HS-5 (cell line): Measurements from ENCODE around the gene SCYL3.
"Not testable (repeated sequence)": the region's sequence is repeated elsewhere in the genome, so short reads cannot be mapped to it uniquely, and the experiment has no call there.

Experiments
- DNase-seq: peaks from one replicate; pipeline ENCODE4 v3.0.0-alpha.2; 2012; ENCODE audit warnings: low read depth

The SCYL3 gene

DNA sequence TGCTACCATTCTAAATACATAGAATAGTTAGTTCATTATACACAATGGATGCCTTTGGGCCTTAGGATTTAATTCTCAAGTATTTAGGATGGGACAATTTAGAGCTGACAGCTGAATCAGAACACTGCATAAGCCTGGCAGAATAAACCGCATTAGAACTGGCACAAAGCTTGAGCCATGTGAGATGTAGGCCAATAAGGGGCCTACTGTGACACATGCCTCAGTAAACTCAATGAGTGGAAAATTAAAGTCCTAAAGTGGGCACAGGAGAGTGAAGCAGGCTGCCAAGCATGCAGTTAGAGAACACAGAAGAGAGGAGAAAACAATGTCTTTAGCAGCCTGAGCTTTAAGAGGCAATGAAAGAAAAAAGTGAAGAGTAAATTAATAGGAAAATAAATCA is 24.3 kb downstream of the SCYL3 start:
- DNase-seq: no peak

DNA sequence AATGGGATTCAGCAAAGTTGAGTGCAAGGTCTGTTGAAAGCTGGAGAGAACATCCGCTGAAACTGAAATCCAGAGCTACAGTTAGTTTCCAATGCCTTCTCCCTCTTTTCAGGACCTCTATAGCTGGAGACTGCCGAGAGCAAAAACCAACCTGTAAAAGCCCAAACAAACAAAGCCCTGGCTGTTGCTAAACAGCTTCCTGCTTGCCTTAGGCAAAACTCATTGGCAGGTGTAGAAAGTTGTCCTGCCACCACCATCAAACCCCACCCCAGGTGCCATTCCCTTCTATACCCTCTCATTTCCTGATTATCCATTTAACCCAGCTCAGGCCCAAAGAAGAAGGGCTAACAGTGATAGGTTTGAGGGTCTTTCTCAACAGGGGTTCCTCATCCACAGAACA is 24.7 kb downstream of the SCYL3 start:
- DNase-seq: no peak

DNA sequence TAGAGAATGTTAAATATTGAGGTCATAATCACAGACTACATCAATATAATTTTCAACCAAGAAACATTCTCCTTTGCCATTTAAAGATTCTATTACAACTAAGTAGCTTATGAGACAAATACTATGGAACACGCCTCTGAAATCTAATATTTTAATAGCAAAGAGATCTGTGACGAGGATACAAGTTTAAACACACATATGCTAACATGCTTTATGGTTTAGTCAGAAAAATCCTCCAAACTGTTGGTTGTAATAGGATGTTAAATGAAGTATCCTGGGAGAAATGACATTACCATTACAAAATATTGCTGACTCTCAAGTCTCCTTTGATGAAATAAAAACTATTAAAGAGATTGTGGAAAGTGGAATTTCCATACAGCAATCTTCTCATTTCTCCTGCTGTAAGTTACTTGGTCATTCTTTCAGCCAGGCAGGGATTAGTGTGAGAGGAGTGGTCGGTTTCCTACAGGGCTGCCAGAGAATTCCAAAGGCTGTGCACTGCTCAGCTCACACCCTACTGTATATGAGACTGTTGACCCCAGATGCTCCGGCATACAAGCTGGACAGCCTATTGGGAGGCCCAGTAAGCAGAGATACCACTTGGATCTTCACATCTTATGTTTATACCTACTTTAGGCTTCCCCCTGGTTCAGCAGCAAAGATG is 26.6 kb downstream of the SCYL3 start:
- no peak for DNase-seq

DNA sequence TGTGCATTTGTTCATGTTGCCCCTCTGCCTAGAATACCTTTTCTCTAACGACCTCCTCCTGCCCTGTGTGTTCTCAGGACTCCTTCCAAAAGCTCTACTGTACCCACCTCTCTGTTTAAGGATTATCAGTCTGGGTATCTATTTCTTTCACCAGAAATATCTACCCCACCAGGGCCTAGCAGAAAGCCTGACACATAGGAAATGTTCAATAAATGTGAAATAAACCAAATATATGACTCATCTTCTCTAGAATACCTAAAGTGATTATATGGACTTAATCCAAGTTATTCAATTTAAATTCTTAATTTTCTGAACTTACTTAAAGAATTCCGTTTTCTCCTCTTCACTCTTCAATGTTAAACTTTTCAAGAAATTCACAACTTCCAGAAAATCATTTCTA is 27.1 kb downstream of the SCYL3 start:
- DNase-seq: no peak

DNA sequence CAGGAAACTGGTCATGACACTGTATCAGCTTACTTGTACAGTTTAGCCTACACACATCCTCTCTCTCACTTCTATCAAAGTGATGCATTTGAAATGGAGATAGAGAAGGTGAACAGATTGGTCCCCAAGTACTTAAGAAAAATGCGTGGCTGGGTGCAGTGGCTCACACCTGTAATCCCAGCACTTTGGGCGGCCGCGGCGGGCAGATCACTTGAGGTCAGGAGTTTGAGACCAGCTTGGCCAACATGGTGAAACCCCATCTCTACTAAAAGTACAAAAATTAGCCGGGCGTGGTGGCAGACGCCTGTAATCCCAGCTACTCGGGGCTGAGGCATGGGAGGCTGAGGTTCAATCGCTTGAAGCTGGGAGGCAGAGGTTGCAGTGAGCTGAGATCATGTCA is 29.2 kb downstream of the SCYL3 start:
- DNase-seq: not testable (repeated sequence)

DNA sequence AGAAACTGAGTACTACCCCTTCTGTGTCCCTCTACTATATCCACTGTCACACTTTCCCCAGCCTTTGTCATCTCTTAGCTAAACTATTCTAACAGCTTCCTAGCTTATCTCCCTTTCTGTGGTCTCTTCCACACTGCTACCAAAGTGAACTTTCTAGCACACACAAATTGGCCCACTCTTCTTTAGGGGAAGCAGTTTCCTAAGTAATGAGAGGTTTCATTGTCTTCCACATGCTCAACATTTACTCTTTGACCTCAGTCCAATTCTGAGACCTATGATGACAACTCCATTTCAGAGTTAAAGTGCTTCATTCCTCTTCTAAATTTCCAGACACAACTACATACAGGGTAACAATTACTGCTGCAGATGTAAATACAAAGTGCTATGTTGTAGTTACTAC is 32.9 kb downstream of the SCYL3 start:
- DNase-seq: no peak

DNA sequence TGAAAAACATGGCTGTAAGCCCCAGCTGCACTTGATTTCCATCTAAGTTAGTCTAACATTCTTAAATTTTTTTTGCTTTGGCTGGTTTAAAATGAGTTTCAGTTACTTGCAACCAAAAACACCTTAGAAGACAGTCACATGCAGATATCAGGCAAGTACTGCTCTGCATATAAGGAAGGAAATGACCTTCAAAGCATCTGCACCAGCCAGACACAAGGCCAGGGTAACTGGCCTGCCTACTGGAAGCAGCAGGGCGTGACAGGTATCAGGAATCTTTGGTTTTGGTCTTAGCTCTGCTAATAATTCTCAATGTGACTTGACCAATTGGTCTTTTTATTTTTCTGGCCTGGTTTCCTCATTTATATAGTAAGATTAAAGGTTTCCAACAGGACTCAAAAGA is 33.5 kb downstream of the SCYL3 start:
- no peak for DNase-seq

DNA sequence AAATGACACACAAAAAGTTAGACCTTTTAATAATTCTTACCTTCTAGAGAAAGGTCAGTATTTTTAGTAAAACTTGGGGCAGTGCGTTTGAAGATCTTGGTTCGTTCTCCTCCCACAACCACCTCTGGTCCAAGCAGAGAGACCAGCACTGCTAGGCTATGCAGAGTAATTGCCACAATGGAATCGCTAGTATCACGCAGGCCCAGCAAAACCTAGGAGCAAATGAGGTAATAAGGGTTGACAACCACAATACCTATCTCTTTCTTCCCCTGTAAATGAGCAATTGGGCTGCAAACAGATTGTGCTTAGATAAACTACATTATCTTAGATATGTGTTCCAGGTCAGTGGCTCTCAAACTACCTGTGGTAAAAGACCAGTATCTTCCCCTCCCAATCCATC is 34.7 kb downstream of the SCYL3 start:
- no peak for DNase-seq

DNA sequence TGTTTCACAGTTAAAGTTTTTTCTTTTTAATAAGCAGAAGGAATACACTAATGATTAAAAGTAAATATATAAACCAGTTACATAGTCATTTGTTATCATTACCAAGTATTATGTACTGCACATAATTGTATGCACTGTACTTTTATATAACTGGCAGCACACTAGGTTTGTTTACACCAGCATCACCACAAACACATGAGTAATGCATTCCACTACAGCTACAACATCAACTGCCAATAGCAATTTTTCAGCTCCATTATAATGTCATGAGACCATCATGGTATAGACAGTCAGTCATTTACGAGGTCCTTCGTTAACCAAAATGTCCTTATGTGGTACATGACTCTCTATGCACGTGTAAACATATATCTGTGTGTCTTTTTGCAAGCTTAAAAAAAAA is 35.2 kb downstream of the SCYL3 start:
- no peak for DNase-seq

DNA sequence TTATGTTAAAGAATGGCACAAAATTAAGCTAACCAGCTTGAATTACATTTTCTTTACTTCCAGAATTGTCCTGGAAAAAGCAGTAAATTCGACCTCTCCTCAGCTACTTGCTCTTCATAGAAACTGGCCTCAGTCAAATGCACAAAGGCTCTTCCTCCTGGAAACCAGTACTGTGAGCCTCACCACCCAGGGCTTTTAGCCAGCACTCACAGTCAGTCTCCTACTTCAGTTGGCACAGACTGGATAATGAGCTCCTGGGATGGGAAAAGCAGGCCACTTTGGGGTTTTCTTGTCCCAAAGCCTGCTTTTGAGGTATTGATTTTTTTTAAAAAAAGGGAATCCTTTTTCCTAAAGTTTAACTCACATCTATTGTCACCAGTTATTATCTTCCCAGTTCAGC is 40.4 kb downstream of the SCYL3 start:
- no peak for DNase-seq

DNA sequence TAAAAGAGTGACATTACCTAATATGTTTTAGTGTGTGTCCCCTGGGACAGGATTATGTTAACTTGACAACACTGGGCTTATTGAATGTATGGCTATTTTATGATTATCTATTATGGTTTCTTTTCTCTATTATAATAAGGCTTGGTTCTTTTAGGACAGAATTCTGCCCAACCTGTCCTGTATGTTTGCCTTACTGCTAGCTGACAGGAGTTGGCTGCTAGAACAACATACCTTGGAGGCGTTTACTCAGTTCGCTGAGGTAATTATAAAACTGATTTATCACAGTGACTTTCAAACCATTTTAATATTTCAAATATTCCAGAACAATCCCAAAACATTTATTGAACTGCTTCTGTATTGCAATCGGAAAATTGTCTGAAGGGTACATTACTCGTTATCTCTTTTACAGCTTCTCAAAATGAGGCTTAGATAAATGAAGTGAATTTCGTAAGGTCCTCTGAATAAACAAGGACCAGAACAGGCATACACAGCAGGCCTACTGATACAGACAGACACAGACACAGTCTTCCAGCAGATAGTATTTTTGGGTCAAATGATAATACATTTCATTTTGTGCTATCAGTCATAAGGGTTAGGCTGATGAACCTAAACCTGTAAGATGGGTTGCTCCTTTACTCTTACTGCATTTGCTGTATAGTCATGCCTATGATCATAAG is 44.2 kb downstream of the SCYL3 start:
- DNase-seq: no peak

DNA sequence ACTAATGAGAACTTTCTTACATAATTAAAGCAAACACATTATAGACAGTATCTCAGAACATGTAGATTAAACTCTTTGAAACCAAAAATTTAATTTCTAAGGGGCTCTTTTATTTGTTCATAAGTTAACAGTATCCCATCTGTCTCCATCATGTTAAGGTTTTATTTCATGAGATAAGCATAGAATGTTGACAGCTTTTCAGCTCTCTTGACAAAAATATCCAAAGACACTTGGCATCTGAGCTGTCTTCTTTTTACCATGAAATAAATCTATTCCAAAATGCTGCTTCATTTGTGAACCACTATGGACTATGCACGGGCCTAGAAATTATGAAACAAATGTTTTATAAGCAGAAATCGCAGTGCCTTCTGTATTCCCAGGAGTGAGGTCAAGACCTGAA is 45.2 kb downstream of the SCYL3 start:
- DNase-seq: no peak

DNA sequence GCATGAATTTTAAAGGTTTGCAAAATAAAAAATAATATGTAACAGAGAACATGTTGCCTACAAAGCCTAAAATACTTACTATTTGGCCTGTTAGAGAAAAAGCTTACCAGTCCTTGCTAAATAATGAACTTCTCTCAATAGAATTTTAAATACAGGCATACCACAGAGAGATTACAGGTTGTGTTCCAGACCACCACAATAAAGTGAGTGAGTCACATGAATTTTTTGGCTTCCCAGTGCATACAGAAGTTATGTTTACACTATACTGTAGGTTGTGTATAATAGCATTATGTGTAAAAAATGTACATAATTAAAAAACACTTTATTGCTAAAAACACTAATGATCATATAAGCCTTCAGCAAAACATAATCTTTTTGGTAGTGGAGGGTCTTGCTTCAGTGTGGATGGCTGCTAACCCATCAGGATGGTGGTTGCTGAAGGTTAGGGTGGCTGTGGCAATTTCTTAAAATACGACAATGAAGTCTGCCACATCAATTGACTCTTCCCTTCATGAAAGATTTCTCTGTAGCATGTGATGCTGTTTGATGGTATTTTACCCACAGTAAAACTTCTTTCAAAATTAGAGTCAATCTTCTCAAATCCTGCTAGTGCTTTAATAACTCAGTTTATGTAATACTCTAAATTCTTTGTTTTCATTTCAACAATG is 48.6 kb downstream of the SCYL3 start:
- DNase-seq: no peak

DNA sequence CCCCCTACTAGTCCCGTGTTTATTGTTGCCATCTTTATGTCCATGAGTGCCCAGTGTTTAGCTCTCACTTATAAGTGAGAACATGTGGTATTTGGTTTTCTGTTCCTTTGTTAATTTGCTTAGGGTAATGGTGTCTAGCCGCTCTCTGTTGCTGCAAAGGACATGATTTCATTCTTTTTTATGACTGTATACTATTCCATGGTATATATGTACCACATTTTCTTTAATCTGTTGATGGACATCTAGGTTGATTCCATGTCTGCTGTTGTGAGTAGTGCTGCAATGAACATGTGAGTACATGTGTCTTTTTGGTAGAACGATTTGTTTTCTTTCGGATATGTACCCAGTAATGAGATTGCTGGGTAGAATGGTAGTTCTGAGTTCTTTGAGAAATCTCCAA is 54.8 kb downstream of the SCYL3 start:
- DNase-seq: no peak

DNA sequence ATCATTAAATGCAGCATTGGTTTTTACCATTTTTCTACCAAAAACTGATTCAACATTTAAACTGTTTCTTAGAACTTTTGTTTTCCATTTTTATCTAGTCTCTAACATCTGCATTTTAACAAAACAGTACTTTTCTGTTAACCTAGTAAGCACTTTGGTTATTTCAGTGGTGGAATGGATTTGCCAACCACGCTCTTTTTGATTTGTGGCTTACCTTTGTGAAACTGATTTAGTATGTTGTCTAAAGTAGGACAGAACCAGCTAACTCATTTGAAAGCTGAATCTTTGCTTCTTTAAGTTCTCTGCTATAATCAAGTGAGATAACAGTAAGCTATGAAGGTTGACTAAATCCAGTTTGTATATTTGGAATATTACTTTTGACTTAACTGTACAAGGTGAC is 57.5 kb downstream of the SCYL3 start:
- no peak for DNase-seq

DNA sequence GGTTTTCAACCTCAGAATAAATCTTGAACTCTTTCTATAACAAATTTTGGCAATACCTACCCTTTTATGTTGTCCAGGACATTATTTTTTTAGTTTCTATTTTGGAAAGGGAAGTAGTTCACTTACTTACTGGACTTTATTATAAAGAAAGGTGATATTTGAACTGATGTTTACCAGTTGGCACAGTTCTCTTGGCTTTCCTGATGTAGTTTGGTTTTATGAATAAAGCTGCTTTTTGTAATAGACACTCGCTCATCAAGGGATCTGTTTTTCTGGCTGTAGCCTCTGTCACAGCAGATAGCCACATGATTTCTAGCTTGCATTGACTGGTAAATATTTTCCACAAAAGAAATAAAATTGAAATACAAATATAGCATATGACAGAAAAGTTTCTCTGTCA is 58.0 kb downstream of the SCYL3 start:
- no peak for DNase-seq

DNA sequence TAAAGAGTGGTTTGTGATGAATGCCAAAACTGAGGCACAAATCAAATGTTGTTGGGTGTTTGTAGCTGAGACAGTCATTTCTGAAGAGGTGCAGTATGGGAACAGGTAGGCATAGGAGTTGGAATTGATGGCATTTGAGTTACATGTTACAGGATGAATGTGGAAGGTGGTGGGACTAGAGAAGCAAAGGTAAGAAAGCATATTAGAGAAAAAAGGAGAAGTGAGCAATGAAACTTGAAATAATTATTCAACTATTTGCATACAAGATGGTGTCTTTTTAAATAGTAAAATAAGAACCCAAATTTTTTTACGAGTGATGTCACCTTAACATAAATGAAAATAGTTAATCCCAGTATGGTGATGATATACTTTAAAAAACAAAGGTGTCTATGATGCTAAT is 58.8 kb downstream of the SCYL3 start:
- no peak for DNase-seq

DNA sequence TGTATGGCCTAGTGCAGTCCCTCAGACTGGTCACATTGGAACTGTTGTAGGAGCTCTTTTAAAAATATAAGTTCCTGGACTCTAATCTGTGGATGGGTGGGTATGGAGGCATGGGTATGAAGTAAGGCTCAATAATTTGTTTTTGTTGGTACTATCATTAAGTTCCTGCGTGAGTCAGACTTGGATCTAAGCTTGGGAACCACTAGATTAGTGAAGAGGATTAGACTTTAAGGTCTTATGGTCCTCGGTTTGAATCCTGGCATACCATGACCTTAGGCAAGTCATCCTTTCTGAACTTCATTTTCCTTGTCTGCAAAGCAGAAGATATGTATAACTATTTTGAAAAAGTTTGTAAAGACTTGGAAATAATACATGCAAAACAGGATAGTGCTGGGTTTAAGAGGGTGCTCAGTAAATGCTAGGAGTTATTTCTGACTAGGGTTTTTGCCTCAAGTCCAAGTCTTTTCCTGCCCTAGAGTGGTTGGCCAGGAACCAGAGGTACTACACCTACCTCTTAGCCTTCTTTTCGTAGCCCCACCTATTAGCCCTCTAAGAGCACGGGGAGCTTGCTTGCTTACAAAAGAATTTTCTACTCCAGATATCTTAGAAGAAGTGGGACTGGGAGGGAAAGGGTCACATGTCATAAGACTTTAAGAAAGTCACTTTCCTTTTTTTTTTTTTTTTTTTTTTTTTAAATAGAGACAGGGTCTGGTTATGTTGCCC is 60.4 kb downstream of the SCYL3 start:
- DNase-seq: no peak

DNA sequence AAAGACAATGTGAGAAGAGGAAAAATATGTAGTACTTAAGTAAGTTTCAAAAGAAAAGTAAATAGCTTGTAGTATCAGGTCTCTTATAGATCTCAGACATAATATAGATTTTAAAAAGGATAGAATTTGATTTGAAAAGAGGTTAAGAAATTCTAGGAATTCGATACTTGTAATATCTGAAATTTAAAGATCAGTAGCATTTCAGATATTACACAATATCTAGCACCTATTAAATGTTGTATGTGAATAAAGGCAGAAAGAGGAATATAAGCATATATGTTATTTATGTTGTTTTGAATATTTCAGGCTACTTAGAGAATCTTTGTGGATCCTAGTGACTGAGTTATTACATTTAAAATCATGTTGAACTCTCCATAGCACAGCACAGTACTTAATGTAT is 64.0 kb downstream of the SCYL3 start:
- no peak for DNase-seq

DNA sequence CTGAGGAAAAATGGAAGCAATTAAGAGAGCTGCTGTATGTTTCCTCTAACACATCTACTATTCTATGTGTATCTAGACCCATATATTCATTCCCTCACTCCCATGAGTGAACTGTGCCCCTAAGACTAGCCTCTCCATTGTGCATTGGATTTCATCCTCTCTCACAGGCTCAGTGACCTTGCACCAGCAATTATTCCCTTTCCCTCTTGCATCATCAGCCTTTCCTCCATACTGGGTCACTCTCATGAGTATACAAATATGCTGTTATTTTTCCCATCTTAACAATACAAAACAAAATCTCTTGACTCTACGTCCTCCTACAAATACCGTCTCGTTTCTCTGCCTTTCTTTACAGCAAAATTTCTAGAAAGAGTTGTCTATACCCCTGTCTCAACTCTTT is 69.5 kb downstream of the SCYL3 start:
- DNase-seq: no peak

DNA sequence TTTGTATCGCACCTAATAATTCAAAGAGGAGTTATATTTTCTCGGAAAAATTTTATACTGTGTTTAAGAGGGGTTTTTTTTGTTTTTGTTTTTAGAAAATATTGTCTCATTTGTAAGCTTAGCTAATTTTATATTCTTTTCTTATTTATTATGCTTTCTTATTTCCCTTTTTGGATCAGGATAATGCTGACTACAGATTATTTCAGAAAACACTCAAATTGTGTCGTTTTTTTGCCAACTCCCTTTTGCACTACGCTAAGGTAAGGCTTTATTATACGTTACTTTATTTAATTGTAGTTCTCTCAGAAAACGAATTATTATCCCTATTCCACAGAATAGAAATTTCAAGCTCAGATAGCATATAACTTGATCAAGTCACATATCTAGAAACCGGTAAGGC is 72.2 kb downstream of the SCYL3 start:
- DNase-seq: no peak

DNA sequence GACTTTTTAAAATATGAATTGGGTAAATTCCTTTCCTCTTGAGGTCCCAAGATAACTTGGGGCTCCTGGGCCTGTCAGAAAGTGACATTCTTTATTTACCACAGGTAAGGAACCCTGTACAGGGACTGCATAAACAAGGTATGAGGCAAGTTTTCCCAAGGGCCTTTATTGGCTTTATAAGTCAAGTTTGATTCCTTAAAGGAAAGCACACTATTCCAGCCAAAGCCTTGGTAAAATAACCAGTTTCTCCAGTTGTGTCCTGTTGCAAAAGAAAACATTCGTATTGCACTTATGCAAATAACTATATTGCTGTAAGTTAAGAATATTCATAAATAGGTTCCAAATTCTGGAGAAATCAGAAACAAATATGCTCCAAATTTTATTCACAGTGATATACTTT is 77.1 kb downstream of the SCYL3 start:
- DNase-seq: no peak

DNA sequence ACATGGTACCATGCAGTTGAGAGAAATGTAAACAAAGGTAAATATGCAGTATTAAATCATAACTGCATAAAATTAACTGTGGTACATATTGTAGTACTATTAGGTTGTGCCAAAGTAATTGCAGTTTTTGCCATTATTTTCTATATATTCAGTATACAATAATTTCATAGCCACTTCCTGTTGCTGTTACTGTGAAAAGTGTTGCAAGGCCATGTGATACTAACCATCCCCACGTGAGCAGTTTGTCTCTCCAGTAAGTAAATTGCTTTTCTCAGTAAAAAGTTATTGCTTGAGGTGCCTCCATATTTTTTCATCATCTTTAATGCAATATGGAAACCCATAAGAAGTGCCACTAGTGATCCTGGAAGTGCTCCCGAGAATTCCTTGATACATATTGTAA is 79.4 kb downstream of the SCYL3 start:
- no peak for DNase-seq
